OCI-LY1 (cell line): Measurements from ENCODE around the gene PPARD.

Experiments
- H2AFZ ChIP-seq: fragments of 200-600 bp; sonication (generic), shearing (Covaris generic); 2 replicates; pipeline ENCODE4 v1.6.0; 2014; ENCODE audit warnings: antibody characterized with exemption, mild to moderate bottlenecking, low read length
- H3F3A ChIP-seq: fragments of 200-600 bp; sonication (generic), shearing (Covaris generic); 2 replicates; pipeline ENCODE4 v1.6.0; 2014; ENCODE audit warnings: mild to moderate bottlenecking, antibody characterized with exemption, low read length, moderate library complexity; ENCODE audit not compliant: insufficient read depth
- H3K27ac ChIP-seq: fragments of 200-600 bp; sonication (generic); 2 replicates; pipeline ENCODE4 v1.5.1; 2014; ENCODE audit warnings: low read length, mixed run types, mild to moderate bottlenecking, low read depth; ENCODE audit not compliant: poor library complexity, severe bottlenecking
- H3K27me3 ChIP-seq: fragments of 200-600 bp; sonication (generic); 2 replicates; pipeline ENCODE4 v1.6.0; 2014; ENCODE audit warnings: antibody characterized with exemption, mild to moderate bottlenecking, low read length, moderate library complexity; ENCODE audit not compliant: insufficient read depth
- H3K36me3 ChIP-seq: fragments of 200-600 bp; sonication (generic); 2 replicates; pipeline ENCODE4 v1.6.1; 2014; ENCODE audit warnings: mild to moderate bottlenecking, antibody characterized with exemption, low read length, moderate library complexity, mixed read lengths; ENCODE audit not compliant: insufficient read depth
- H3K4me1 ChIP-seq: fragments of 200-600 bp; sonication (generic); 2 replicates; pipeline ENCODE4 v1.5.1; 2014; ENCODE audit warnings: mild to moderate bottlenecking, low read length, moderate library complexity; ENCODE audit not compliant: insufficient read depth, severe bottlenecking
- H3K4me2 ChIP-seq: fragments of 200-600 bp; sonication (generic), shearing (Covaris generic); 2 replicates; pipeline ENCODE4 v1.6.1; 2014; ENCODE audit warnings: low read length
- H3K4me3 ChIP-seq: fragments of 200-600 bp; sonication (generic); 2 replicates; pipeline ENCODE4 v1.5.1; 2014; ENCODE audit warnings: low read length, low read depth, mild to moderate bottlenecking, mixed read lengths; ENCODE audit not compliant: poor library complexity, severe bottlenecking
- H3K79me2 ChIP-seq: fragments of 200-600 bp; shearing (Covaris generic); 2 replicates; pipeline ENCODE4 v1.6.1; 2016; ENCODE audit warnings: mixed run types, low read length, mixed read lengths; ENCODE audit not compliant: insufficient read depth
- H3K9ac ChIP-seq: fragments of 200-600 bp; sonication (generic), shearing (Covaris generic); 2 replicates; pipeline ENCODE4 v1.6.1; 2014; ENCODE audit warnings: mild to moderate bottlenecking, low read length, mixed read lengths
- H3K9me2 ChIP-seq: fragments of 200-600 bp; sonication (generic), shearing (Covaris generic); 2 replicates; pipeline ENCODE4 v1.6.1; 2014; ENCODE audit warnings: low read depth, mild to moderate bottlenecking, low read length, mixed read lengths
- H3K9me3 ChIP-seq: fragments of 200-600 bp; shearing (Covaris generic); 2 replicates; pipeline ENCODE4 v1.6.1; 2014; ENCODE audit warnings: low read length, mixed read lengths
- H4K20me1 ChIP-seq: fragments of 200-600 bp; sonication (generic), shearing (Covaris generic); 2 replicates; pipeline ENCODE4 v1.6.0; 2016; ENCODE audit warnings: mild to moderate bottlenecking, low read length; ENCODE audit not compliant: insufficient read depth
- EZH2 ChIP-seq: fragments of 200-600 bp; sonication (generic), shearing (Covaris generic); IDR thresholded peaks from 2 replicates; pipeline ENCODE4 v1.8.0; 2017; ENCODE audit warnings: borderline replicate concordance, mixed run types, mild to moderate bottlenecking, antibody characterized with exemption, low read length, moderate library complexity, mixed read lengths
- TF ChIP-seq, protein P1 (sequence below): fragments of 200-600 bp; sonication (generic), shearing (Covaris generic); IDR thresholded peaks from 2 replicates; pipeline ENCODE4 v1.5.1; 2017; ENCODE audit warnings: mild to moderate bottlenecking, antibody characterized with exemption, low read length, moderate library complexity, mixed read lengths

PPARD gene

DNA sequence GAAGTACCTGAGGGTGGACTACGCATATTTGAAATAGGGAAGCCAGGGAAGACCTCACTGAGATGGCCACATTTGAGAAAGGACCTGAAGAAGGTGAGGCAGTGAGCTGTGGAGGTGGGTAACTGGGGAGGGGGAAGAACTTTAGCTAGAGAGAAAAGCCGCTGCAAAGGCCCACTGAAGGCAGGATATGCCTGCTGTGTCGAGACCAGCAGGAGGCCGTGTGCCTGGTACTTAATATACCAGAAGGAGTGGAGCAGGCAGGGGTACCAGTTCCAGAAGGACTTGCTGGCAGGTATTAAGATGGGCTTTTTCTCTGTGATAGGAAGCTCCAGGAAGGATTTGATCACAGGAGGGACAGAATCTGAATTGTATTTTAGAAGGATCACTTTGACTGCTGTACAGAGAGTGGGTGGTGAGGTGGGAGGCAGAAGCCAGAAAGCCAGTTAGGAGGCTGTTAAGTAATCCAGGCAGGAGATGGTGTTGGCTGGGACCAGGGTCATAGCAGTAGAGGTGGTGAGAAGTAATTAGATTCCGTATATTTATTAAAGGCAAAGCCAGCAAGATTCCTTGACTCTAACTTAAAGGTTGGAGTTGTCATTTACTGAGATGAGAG is 55.6 kb downstream of the PPARD start:
- TF ChIP-seq EZH2 = no peak
- TF ChIP-seq, protein P1, sequence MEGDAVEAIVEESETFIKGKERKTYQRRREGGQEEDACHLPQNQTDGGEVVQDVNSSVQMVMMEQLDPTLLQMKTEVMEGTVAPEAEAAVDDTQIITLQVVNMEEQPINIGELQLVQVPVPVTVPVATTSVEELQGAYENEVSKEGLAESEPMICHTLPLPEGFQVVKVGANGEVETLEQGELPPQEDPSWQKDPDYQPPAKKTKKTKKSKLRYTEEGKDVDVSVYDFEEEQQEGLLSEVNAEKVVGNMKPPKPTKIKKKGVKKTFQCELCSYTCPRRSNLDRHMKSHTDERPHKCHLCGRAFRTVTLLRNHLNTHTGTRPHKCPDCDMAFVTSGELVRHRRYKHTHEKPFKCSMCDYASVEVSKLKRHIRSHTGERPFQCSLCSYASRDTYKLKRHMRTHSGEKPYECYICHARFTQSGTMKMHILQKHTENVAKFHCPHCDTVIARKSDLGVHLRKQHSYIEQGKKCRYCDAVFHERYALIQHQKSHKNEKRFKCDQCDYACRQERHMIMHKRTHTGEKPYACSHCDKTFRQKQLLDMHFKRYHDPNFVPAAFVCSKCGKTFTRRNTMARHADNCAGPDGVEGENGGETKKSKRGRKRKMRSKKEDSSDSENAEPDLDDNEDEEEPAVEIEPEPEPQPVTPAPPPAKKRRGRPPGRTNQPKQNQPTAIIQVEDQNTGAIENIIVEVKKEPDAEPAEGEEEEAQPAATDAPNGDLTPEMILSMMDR = no peak
- Histone ChIP-seq H2AFZ (no peak overlapping the region), H3K9me3 (no peaks in the 10 kb centered on the region), H3K4me2 (no peak overlapping the region), H3K79me2 (no peaks in the 10 kb centered on the region), H3K4me3 (no peak overlapping the region), H3F3A (no peaks in the 10 kb centered on the region), H3K9me2 (no peaks in the 10 kb centered on the region), H3K4me1 (peaks cover 16% of the 10 kb centered on the region), H3K9ac (no peak overlapping the region), H4K20me1 (no peaks in the 10 kb centered on the region), H3K36me3 (no peaks in the 10 kb centered on the region), H3K27me3 (no peaks in the 10 kb centered on the region), H3K27ac (no peak overlapping the region)

DNA sequence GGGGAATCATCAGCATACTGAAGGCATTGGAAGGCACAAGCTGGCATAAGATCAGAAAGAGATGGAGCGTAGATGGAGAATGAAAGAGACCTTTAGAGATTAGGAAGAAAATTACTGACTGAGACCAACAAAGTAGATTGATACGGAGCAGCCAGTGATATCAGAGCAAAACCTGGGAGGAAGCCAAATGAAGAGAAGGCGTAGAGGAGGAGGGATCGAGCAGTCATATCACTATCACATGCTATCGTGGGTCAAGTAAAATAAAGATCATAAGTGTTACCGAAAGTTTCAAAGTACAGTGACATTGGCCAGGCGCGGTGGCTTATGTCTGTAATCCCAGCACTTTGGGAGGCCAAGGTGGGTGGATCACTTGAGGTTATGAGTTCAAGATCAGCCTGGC is 56.2 kb downstream of the PPARD start:
- Histone ChIP-seq H3K9me2 (no peaks in the 10 kb centered on the region), H3K79me2 (no peaks in the 10 kb centered on the region), H3K27ac (no peak overlapping the region), H2AFZ (no peak overlapping the region), H3K4me3 (no peak overlapping the region), H3K27me3 (no peaks in the 10 kb centered on the region), H3K9ac (no peak overlapping the region), H3K4me1 (peaks cover 11% of the 10 kb centered on the region), H3K36me3 (no peaks in the 10 kb centered on the region), H4K20me1 (no peaks in the 10 kb centered on the region), H3K9me3 (no peaks in the 10 kb centered on the region), H3K4me2 (no peak overlapping the region), H3F3A (no peaks in the 10 kb centered on the region)
- TF ChIP-seq, protein P1 = no peak
- TF ChIP-seq EZH2 = no peak

DNA sequence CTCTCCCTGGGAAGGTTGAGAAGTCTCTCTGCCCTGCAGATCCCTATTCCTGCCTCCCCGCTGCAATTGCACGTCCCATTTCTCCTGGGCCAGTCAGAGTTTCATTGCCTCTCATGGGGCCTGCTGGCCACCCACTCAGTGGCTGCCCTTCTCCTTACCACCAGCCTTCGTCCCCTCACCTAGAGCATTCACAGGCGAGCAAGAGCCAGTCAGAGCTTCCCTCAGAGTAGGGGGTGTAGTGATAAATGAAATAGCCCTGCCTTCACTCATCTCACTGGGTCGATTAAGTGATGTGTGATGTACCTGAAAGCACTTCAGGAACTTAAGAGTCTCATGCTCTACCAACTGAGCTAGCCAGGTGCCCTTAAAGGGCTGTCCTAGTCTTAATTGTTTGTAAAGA is 57.8 kb downstream of the PPARD start:
- Histone ChIP-seq H3K9me2 (no peaks in the 10 kb centered on the region), H3K4me1 (no peaks in the 10 kb centered on the region), H4K20me1 (no peaks in the 10 kb centered on the region), H3K36me3 (no peaks in the 10 kb centered on the region), H3K4me3 (no peak overlapping the region), H2AFZ (no peak overlapping the region), H3F3A (no peaks in the 10 kb centered on the region), H3K79me2 (no peaks in the 10 kb centered on the region), H3K9me3 (no peaks in the 10 kb centered on the region), H3K9ac (no peak overlapping the region), H3K4me2 (no peak overlapping the region), H3K27me3 (no peaks in the 10 kb centered on the region), H3K27ac (no peak overlapping the region)
- TF ChIP-seq, protein P1 = no peak
- TF ChIP-seq EZH2 = no peak
